Neural progenitor cell (in vitro differentiated cells): Measurements from ENCODE around the gene ZIC5. TPM values are rescaled to one million over a fixed set of nuclear protein-coding genes. Genes with fewer than 3 reads are reported as not detected.
A peak's percentile ranks its signal among the peaks of the same experiment; 100 is the strongest.

Experiments
- DNase-seq: peaks from one replicate; pipeline ENCODE4 v3.0.0-alpha.2; 2016; ENCODE audit warnings: low spot score
- H2AFZ ChIP-seq: fragments of 200-600 bp; sonication (generic); replicated peaks from 2 replicates; pipeline ENCODE4 v1.6.1; 2016; ENCODE audit warnings: antibody characterized with exemption
- H3F3A ChIP-seq: fragments of 200-600 bp; sonication (generic); 2 replicates; pipeline ENCODE4 v1.6.1; 2016; ENCODE audit warnings: antibody characterized with exemption, low read depth
- H3K27ac ChIP-seq: fragments of 200-600 bp; sonication (generic); 2 replicates; pipeline ENCODE4 v1.5.1; 2016; ENCODE audit warnings: mild to moderate bottlenecking
- H3K27me3 ChIP-seq: fragments of 200-600 bp; sonication (generic); 2 replicates; pipeline ENCODE4 v1.6.1; 2016; ENCODE audit warnings: mild to moderate bottlenecking, moderate library complexity
- H3K36me3 ChIP-seq: fragments of 200-600 bp; sonication (generic); 2 replicates; pipeline ENCODE4 v1.5.1; 2016
- H3K4me1 ChIP-seq: fragments of 200-600 bp; sonication (generic); 2 replicates; pipeline ENCODE4 v1.6.1; 2016; ENCODE audit warnings: mixed run types
- H3K4me2 ChIP-seq: fragments of 200-600 bp; sonication (generic); 2 replicates; pipeline ENCODE4 v1.6.1; 2016
- H3K4me3 ChIP-seq: fragments of 200-600 bp; sonication (generic); 2 replicates; pipeline ENCODE4 v1.5.1; 2016
- H3K79me2 ChIP-seq: fragments of 200-600 bp; sonication (generic); 2 replicates; pipeline ENCODE4 v1.6.1; 2016; ENCODE audit warnings: low read depth
- H3K9ac ChIP-seq: fragments of 200-600 bp; sonication (generic); 2 replicates; pipeline ENCODE4 v1.6.1; 2016
- H3K9me3 ChIP-seq: fragments of 200-600 bp; sonication (generic); 2 replicates; pipeline ENCODE4 v1.5.1; 2016; ENCODE audit warnings: low read depth
- H4K20me1 ChIP-seq: fragments of 200-600 bp; sonication (generic); 2 replicates; pipeline ENCODE4 v1.6.1; 2016; ENCODE audit warnings: low read depth
- H3K27ac Mint-ChIP-seq: 3 replicates; pipeline ENCODE4 v1.8.0; 2021; ENCODE audit warnings: mixed read lengths
- H3K27me3 Mint-ChIP-seq: 2 replicates; pipeline ENCODE4 v1.8.0; 2022; ENCODE audit warnings: low read depth, mild to moderate bottlenecking, inconsistent platforms, moderate library complexity, mixed read lengths; ENCODE audit not compliant: insufficient read depth
- H3K36me3 Mint-ChIP-seq: 3 replicates; pipeline ENCODE4 v1.8.0; 2021; ENCODE audit warnings: mixed read lengths
- H3K4me1 Mint-ChIP-seq: 3 replicates; pipeline ENCODE4 v1.8.0; 2021; ENCODE audit warnings: mixed read lengths
- H3K4me3 Mint-ChIP-seq: 3 replicates; pipeline ENCODE4 v1.8.0; 2021; ENCODE audit warnings: mild to moderate bottlenecking, moderate library complexity, mixed read lengths
- H3K9me3 Mint-ChIP-seq: 3 replicates; pipeline ENCODE4 v1.8.0; 2020; ENCODE audit warnings: mixed read lengths
- EZH2 ChIP-seq: fragments of 200-600 bp; sonication (generic); IDR thresholded peaks from 2 replicates; pipeline ENCODE4 v1.6.1; 2017; ENCODE audit warnings: antibody characterized with exemption, mild to moderate bottlenecking, moderate library complexity
- EZH2phosphoT487 ChIP-seq: fragments of 200-600 bp; sonication (generic); IDR thresholded peaks from 2 replicates; pipeline ENCODE4 v1.6.1; 2017; ENCODE audit warnings: antibody characterized with exemption
- total RNA-seq: library from RNA; depleted of rRNA; stranded (reverse); fragments of >200 nt; gene quantifications from 2 replicates; pipeline ENCODE4 v1.2.3, GENCODE V29; 2015; ENCODE audit warnings: low replicate concordance
- TF ChIP-seq, protein P1 (sequence below): fragments of 200-600 bp; sonication (generic); IDR thresholded peaks from 2 replicates; pipeline ENCODE4 v1.5.1; 2017; ENCODE audit warnings: antibody characterized with exemption, mild to moderate bottlenecking

The ZIC5 gene
- total RNA-seq, 1 donor from 2014 or later: 35.7 TPM

DNA sequence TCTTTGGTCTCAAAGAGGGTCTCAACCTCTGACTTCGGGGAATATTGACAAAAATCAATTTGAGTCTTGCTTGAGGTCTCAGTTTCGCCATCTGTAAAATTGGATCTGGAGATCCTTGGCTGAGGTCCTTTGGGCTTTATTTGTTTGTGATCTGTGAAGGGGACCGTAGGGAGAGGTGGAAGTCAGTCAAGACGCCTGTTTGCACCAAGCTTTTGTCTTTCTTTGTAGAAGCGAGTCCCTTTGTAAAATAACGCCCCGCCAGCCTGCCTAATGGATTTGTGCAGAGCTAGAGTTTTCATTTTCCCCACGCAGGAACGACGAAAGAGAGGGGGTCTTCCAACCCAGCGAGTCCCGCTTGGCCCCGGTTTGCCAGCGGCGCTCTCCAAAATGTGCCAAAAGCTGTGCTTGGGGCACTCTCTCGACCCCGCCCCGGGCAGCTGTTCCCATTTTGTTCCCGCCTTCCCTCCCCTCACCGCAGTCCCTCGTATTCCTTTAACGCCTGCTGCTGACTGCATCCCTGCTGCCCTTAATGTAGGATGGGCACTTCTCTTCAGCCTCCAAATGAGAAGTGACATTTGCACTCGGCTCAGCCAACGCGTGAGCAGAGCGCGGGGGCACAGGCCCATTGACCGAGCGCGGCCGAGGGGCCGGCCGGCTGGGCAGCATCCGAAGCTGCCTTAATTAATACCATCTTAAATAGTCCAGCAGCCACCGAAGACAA lies 13.0 kb downstream of the ZIC5 start:
- H4K20me1 ChIP-seq: peaks cover 21% of the 10 kb centered on the region
- peaks cover 59% of the 10 kb centered on the region for H3K79me2 ChIP-seq
- peaks cover 73% of the 10 kb centered on the region for H3K4me1 ChIP-seq
- Mint-ChIP-seq H3K27me3 (peaks cover 3% of the 10 kb centered on the region), H3K4me1 (peaks cover 78% of the 10 kb centered on the region), H3K9me3 (no peaks in the 10 kb centered on the region), H3K4me3 (peak overlapping the region; percentile 92), H3K27ac (peak overlapping the region; percentile 99), H3K36me3 (peaks cover 5% of the 10 kb centered on the region)
- peak overlapping the region; percentile 53 for H3K27ac ChIP-seq
- peak; percentile 89 for DNase-seq
- TF ChIP-seq EZH2 (no peak), EZH2phosphoT487 (no peak)
- TF ChIP-seq, protein P1, sequence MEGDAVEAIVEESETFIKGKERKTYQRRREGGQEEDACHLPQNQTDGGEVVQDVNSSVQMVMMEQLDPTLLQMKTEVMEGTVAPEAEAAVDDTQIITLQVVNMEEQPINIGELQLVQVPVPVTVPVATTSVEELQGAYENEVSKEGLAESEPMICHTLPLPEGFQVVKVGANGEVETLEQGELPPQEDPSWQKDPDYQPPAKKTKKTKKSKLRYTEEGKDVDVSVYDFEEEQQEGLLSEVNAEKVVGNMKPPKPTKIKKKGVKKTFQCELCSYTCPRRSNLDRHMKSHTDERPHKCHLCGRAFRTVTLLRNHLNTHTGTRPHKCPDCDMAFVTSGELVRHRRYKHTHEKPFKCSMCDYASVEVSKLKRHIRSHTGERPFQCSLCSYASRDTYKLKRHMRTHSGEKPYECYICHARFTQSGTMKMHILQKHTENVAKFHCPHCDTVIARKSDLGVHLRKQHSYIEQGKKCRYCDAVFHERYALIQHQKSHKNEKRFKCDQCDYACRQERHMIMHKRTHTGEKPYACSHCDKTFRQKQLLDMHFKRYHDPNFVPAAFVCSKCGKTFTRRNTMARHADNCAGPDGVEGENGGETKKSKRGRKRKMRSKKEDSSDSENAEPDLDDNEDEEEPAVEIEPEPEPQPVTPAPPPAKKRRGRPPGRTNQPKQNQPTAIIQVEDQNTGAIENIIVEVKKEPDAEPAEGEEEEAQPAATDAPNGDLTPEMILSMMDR: no peak
- H3K36me3 ChIP-seq: peaks cover 2% of the 10 kb centered on the region
- H3K9ac ChIP-seq: no peak overlapping the region
- H3K9me3 ChIP-seq: no peaks in the 10 kb centered on the region
- peak overlapping the region; percentile 93 for H3K4me2 ChIP-seq
- H2AFZ ChIP-seq: no peak overlapping the region
- peaks cover 30% of the 10 kb centered on the region for H3K27me3 ChIP-seq
- peaks cover 91% of the 10 kb centered on the region for H3F3A ChIP-seq
- peak overlapping the region; percentile 56 for H3K4me3 ChIP-seq

DNA sequence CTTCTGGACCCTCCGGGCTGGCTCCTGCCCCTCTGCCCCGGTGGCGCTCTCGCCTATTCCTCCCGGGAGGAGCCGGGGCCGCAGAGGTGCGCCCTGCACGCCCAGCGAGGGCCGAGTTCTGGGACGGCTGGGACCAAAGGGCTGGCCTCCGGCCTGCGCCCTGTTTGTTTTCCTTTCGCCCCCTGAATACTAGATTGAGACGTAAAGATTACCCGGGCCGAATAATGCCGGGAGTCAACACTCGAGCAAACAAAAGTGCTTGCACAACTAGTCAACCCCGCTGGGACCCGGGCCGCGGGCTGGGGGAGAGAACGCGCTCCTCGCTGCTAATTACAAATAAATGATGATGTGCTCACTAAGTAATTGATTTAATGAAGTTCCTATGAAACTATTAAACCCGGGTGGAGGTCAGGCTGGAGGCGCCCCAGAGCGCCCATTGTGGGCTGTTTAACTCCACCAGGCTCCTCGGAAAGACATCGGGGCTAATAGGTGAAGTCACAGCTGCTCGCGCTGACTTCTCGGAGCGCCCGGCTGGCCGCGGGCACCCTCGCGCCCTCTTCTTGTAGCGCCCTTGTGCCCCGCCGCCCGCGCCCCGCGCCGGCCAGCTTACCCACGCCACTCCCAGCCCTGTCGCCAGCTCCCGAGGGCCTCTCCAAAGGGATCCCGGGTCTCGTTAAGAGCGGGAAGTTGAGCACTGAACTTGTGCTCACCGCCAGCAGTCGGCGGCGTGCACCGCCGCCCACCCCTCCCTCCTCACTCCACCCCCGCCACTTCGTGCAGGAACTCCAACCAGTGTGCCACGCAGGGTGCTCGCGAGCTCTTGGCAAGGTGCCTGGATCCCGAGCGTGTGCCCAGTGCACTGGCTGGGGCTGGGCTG lies 14.9 kb downstream of the ZIC5 start:
- H3K4me3 ChIP-seq: peak overlapping the region; percentile 56
- H3K79me2 ChIP-seq: peaks cover 41% of the 10 kb centered on the region
- no peaks in the 10 kb centered on the region for H3K36me3 ChIP-seq
- Mint-ChIP-seq H3K36me3 (peaks cover 4% of the 10 kb centered on the region), H3K4me1 (peaks cover 77% of the 10 kb centered on the region), H3K9me3 (no peaks in the 10 kb centered on the region), H3K4me3 (peak overlapping the region; percentile 92), H3K27ac (peak overlapping the region; percentile 98), H3K27me3 (peaks cover 3% of the 10 kb centered on the region)
- H2AFZ ChIP-seq: peak overlapping the region; percentile 67
- DNase-seq: peak; percentile 77
- peaks cover 72% of the 10 kb centered on the region for H3F3A ChIP-seq
- no peaks in the 10 kb centered on the region for H3K9me3 ChIP-seq
- peak overlapping the region; percentile 93 for H3K4me2 ChIP-seq
- peaks cover 30% of the 10 kb centered on the region for H3K27me3 ChIP-seq
- H4K20me1 ChIP-seq: peaks cover 2% of the 10 kb centered on the region
- H3K27ac ChIP-seq: peak overlapping the region; percentile 2
- TF ChIP-seq EZH2 (no peak), EZH2phosphoT487 (peak; percentile 43)
- TF ChIP-seq, protein P1: peak; percentile 5
- no peak overlapping the region for H3K9ac ChIP-seq
- peaks cover 54% of the 10 kb centered on the region for H3K4me1 ChIP-seq

DNA sequence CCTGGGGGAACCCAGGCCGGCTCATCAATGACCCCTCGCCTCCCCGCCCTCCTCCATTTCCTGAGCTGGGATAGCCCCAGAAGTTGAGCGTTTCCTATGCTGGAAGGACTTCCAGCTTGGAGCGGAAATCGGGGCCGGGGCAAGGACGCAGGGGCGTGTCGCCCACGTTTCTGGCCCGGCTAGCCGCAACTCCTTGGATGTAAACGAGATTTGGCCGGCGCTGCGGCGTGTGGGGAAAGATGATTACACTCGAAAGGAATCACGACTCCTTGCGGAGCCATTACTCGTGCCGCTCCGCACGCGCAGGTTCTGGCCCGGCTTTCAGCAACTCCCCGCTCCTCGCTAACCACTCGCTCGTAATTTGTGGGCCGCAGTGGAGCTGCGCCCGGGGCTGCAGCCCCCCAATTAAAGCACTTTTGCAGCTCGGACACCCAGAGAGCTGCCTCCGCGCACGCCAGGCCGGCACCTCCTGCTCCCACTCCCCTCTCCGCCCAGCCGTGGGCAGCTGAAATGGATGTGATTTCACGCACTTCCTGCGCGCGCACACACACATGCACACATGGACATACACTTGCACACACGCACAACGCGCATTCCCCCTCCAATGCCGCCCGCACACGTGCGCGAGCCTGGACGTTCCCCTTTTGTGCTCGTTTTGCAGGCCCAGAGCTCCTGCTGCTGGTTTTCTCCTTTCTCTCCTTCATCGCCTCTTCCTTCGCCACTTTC lies 15.7 kb downstream of the ZIC5 start:
- H3K36me3 Mint-ChIP-seq: peaks cover 4% of the 10 kb centered on the region
- peaks cover 3% of the 10 kb centered on the region for H3K27me3 Mint-ChIP-seq
- no peak for TF ChIP-seq EZH2
- TF ChIP-seq, protein P1: no peak
- no peak for TF ChIP-seq EZH2phosphoT487
- Histone ChIP-seq H3K27me3 (peaks cover 22% of the 10 kb centered on the region), H3F3A (peaks cover 64% of the 10 kb centered on the region), H3K9me3 (no peaks in the 10 kb centered on the region), H3K4me1 (peaks cover 46% of the 10 kb centered on the region), H3K9ac (no peak overlapping the region), H3K27ac (no peak overlapping the region), H3K36me3 (no peaks in the 10 kb centered on the region), H3K4me2 (peak overlapping the region; percentile 93), H4K20me1 (no peaks in the 10 kb centered on the region), H2AFZ (peak overlapping the region; percentile 67), H3K4me3 (peak overlapping the region; percentile 56), H3K79me2 (peaks cover 34% of the 10 kb centered on the region)
- H3K4me3 Mint-ChIP-seq: peak overlapping the region; percentile 92
- H3K27ac Mint-ChIP-seq: peak overlapping the region; percentile 98
- DNase-seq: peak; percentile 67
- peaks cover 76% of the 10 kb centered on the region for H3K4me1 Mint-ChIP-seq
- no peaks in the 10 kb centered on the region for H3K9me3 Mint-ChIP-seq
